GM18498 (cell line): ENCODE results near the gene IGF2BP3.
"Not testable (repeated sequence)": the region's sequence is repeated elsewhere in the genome, so short reads cannot be mapped to it uniquely, and the experiment has no call there.

Experiments
- ATAC-seq: cut with Tn5 transposase; IDR thresholded peaks from one replicate; pipeline ENCODE4 v1.9.1; 2021; ENCODE audit warnings: mild to moderate bottlenecking, moderate library complexity; ENCODE audit not compliant: unreplicated experiment

The IGF2BP3 gene

GRCh38 chr7:23343806-23344475 lies 126.3 kb downstream of the IGF2BP3 start:
- no peak for ATAC-seq

- no peak for ATAC-seq
These were observed 127.2 kb downstream of the IGF2BP3 start for GRCh38 chr7:23343102-23343501.

GRCh38 chr7:23341846-23342598 lies 128.3 kb downstream of the IGF2BP3 start:
- no peak for ATAC-seq

GRCh38 chr7:23338863-23339262 lies 131.4 kb downstream of the IGF2BP3 start:
- no peak for ATAC-seq

- ATAC-seq: no peak
These were observed 131.9 kb downstream of the IGF2BP3 start for GRCh38 chr7:23338439-23338838.

- no peak for ATAC-seq
These were observed 132.9 kb downstream of the IGF2BP3 start for GRCh38 chr7:23337374-23337773.

GRCh38 chr7:23336799-23337283 lies 133.4 kb downstream of the IGF2BP3 start:
- no peak for ATAC-seq

- ATAC-seq: no peak
These were observed 134.2 kb downstream of the IGF2BP3 start for GRCh38 chr7:23336086-23336485.

GRCh38 chr7:23335621-23336020 lies 134.7 kb downstream of the IGF2BP3 start:
- no peak for ATAC-seq

- no peak for ATAC-seq
These were observed 135.2 kb downstream of the IGF2BP3 start for GRCh38 chr7:23335136-23335535.

GRCh38 chr7:23334482-23335056 lies 135.7 kb downstream of the IGF2BP3 start:
- no peak for ATAC-seq

GRCh38 chr7:23333671-23334246 lies 136.5 kb downstream of the IGF2BP3 start:
- no peak for ATAC-seq

- no peak for ATAC-seq
These were observed 137.2 kb downstream of the IGF2BP3 start for GRCh38 chr7:23332910-23333612.

- ATAC-seq: no peak
These were observed 138.1 kb downstream of the IGF2BP3 start for GRCh38 chr7:23332193-23332592.

GRCh38 chr7:23331132-23331531 lies 139.2 kb downstream of the IGF2BP3 start:
- ATAC-seq: no peak

GRCh38 chr7:23315366-23315765 lies 154.9 kb downstream of the IGF2BP3 start:
- no peak for ATAC-seq

GRCh38 chr7:23312141-23312540 lies 158.2 kb downstream of the IGF2BP3 start:
- ATAC-seq: not testable (repeated sequence)

- no peak for ATAC-seq
These were observed 161.5 kb downstream of the IGF2BP3 start for GRCh38 chr7:23308754-23309153.

GRCh38 chr7:23306936-23307521 lies 163.3 kb downstream of the IGF2BP3 start:
- ATAC-seq: no peak

GRCh38 chr7:23299770-23300300 lies 170.5 kb downstream of the IGF2BP3 start:
- peak; percentile 6 for ATAC-seq
